ENCODE data around the gene DPP9.

DPP9 gene

GRCh38 chr19:4633140-4633967 is 90.3 kb downstream of the DPP9 start:
- DNase-seq (ENCODE audit: low spot score) (peak; percentile 71), FAIRE-seq (no peak)

All from urothelium cell line (cell line).